GM21360 (cell line): Measurements from ENCODE around the gene COL13A1.

Experiments
- ATAC-seq: cut with Tn5 transposase; IDR thresholded peaks from one replicate; pipeline ENCODE4 v1.9.1; 2021; ENCODE audit warnings: mild to moderate bottlenecking, moderate library complexity; ENCODE audit not compliant: unreplicated experiment

Gene COL13A1

DNA sequence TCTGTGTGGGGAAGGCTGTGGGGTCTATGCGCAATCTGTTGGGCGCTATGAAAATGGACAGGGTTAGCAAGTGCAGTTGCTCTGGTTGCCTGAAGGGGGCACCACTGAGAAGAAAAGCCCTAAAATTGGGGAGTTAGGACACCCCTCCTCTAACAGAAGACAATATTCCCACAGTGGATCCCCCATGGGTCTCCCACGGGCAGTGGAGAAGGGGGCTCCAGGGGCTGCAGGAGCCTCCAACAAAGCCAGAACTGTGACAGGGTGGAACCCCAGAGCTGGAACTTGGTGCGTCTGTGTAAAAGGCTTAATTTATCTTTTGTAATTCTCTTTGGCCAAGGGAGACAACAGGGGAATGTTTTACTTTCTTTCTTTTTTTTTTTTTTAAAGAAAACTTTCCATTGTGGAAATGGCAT lies 12.5 kb upstream of the COL13A1 start:
- no peak for ATAC-seq

DNA sequence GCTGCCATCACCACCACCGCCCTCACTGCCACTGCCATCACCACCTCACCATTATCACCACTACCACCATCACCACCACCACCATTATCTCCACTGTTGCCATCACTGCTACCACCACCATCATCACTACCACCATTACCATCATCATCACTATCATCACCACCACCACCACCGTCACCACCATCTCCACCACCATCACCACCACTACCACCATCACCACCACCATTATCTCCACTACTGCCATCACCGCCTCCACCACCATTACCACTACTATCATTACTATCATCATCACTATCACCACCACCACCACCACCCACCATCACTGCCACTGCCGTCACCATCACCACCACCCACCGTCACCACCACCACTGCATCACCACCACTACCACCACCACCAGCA lies 9.9 kb upstream of the COL13A1 start:
- no peak for ATAC-seq

- no peak for ATAC-seq
Measured at GRCh38 chr10:69792341-69792740, 9.4 kb upstream of the COL13A1 start.

- ATAC-seq = no peak
Measured at GRCh38 chr10:69794673-69795072, 7.0 kb upstream of the COL13A1 start.

GRCh38 chr10:69795242-69795934 lies 6.3 kb upstream of the COL13A1 start:
- no peak for ATAC-seq

GRCh38 chr10:69797959-69798358 lies 3.7 kb upstream of the COL13A1 start:
- no peak for ATAC-seq

DNA sequence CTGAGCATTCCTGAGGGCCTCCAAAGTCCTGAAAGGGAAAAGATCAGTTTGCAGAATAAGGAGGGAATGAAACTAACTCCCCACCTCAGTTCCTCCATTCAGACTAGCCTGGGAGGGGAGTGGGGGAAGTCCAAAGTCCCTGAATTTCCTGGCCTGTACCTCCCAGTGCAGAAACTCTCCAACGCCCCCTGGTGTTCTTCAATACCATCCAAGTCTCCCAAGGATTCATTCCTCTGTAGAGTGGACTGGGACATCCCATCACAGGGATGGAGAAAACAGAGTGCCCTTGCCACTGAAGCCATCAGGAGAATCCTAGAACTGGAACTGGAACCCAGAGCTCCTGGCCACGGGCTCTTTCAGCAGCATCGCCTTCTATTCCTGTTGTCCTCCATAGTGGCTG lies 1.6 kb upstream of the COL13A1 start:
- ATAC-seq = no peak

DNA sequence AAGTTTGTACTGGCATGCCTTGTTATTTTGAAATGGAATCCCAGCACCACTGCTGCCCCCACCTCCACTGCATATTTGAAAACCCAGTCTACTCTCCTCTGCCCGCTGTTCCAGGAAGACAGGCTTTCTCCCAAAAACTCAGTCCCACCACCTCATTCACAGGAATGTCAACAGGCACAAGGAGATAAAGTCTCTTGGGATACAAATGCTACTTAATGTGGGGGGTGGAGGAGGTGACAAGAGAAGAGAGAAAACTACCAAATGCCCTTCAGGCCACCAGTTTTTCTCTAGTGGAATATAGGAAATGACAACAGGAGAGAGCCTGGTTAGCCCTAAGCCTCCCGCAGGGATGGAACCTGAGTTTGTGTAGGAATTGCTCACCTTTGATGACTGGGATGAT lies 1.0 kb upstream of the COL13A1 start:
- no peak for ATAC-seq

DNA sequence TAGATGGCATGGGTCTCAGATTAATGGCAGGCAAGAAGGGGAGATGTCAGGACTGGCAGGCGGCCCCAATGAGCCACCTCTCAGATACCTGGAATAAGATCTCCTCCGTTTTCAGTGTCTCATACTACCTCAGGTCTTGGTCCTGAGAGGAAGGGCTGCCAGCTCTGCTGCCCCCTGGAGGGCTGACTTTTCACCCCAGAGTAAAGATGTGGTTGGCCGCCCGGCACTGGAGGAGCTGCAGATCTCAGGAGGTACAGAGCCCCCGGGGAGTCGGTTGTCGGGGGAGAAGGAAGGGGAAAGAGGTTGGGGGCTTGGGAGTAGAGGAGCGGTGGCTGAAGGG lies 642 bp upstream of the COL13A1 start:
- ATAC-seq = no peak

GRCh38 chr10:69802424-69803161 lies 887 bp downstream of the COL13A1 start:
- ATAC-seq = no peak

DNA sequence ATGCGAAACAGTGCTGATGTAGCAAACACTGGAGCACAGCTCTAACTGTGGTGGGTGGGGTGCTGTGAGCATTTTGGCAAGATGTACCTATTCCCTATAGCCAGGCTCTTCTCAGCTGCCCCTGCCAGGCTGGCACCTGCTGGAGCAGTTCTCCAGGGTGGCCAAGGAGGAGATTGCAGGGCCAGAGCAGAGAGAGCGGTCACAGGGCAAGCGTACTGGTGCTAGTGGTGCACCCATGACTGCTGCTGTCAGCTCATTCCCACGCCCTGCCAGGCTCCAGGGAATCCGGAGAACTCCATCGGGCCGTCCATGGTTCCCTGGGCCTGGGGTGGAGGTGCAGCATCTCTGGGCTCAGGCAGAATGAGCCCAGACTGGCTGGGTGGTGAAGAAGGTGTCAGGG lies 2.1 kb downstream of the COL13A1 start:
- no peak for ATAC-seq

DNA sequence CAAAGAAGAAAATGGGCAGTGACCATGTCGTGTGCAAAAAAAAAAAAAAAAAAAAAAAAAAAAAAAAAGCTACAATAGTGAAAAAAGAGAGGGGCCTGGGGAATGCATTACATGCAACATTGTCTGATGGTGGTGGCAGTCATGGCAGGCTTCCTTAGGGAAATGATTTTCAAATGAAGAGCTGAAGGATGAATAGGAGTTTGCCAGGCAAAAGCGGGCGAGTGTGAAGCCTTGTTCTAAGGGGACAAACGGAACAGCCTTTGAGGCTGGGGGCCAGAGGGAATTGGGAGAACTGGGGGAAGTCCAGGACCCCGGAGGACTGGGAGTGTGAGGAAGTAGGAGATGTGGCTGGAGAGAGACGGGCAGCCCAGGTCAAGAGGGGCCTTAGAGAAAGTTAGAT lies 3.1 kb downstream of the COL13A1 start:
- no peak for ATAC-seq

DNA sequence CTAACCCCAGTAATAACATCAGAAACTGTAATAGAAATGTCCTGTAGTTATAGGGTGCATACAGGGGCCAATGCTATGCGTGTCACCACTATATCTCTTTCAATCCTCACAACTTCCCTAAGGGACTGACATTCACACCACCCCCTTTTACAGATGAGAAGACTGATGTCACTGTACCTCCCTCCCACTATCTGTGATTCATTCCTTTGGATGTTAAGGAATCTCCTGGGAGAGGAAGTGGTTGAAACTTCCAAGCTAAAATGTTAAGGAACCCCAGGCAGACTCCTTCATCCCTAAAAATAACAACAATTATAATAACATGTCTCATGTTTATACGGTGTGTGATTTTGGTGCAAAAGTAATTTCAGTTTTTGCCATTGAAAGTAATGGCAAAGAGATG lies 5.4 kb downstream of the COL13A1 start:
- no peak for ATAC-seq

- ATAC-seq = no peak
Measured at GRCh38 chr10:69807696-69808095, 6.0 kb downstream of the COL13A1 start.

DNA sequence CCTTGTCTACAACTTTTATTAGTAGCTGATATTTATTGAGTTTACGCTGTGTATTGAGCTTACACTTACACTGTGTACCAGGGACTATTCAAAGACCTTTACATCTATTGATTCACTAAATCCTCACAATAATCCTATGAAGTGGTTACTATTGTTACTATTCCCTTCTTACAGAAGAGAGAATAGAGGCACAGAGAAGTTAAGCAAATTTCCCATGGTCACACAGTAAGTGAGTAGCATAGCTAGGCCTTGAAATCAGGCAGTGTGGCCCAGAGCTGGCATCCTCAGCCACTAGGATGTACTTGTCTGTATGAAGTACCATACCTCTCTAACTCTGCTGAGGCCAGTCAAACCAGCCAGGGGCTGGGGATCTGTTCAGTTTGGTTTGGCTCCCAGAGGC lies 7.6 kb downstream of the COL13A1 start:
- ATAC-seq = no peak

DNA sequence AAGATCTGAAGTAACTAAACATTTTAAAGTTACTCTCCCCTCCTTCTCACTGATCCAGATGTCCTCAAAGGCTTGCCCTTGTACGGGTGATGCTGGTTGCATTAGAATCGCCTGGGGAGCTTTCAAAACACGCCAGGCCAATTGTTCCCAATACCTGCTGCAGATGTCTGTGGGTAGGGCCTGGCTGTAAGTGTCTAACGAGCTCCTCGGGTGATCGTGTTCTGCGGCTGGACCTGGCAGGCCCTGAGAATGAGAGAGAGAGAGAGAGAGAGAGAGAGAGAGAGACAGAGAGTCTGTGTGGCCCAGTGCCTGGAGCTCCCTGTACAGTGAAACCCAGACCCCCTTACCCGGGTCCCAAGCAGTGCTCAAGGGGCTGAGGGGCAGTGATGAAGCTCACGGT lies 8.4 kb downstream of the COL13A1 start:
- ATAC-seq = no peak

- no peak for ATAC-seq
Measured at GRCh38 chr10:69810675-69811397, 9.1 kb downstream of the COL13A1 start.

- ATAC-seq = no peak
Measured at GRCh38 chr10:69813632-69814031, 11.9 kb downstream of the COL13A1 start.

GRCh38 chr10:69814251-69814650 lies 12.5 kb downstream of the COL13A1 start:
- ATAC-seq = no peak

GRCh38 chr10:69815104-69815503 lies 13.4 kb downstream of the COL13A1 start:
- ATAC-seq = no peak

- ATAC-seq = no peak
Measured at GRCh38 chr10:69816521-69816920, 14.8 kb downstream of the COL13A1 start.

DNA sequence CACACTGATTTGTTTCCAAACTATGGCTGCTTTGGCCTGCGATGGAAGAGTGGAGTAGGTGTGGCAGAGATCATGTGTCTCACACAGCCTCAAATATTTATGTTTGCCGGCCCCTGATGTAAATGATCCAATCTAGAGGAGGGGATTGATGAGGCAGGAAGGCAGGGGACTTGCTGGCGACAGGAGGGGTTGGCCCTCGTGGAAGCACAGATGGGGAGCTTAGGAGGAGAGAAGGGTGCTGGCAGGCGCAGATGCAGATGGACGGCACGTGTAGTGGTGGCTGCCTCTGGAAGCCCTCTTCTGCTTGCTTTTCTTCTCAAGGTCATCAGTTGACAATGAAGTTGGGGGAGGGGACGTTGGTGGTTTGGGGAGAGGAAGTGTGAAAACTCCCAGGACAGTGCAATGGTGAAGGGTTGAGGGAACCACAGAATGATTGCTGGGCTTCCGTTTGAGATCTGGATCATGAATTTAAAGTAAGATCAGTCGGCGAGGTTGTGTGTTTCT lies 15.4 kb downstream of the COL13A1 start:
- no peak for ATAC-seq
